GM12878 (cell line): ENCODE results near the gene CTNNA2. TPM values are rescaled to one million over a fixed set of nuclear protein-coding genes. Genes with fewer than 3 reads are reported as not detected.

Experiments used
- ATAC-seq: fragments of 200-7000 bp; cut with Tn5 transposase; 3 replicates; pipeline ENCODE4 v1.9.1; 2020; ENCODE audit warnings: mild to moderate bottlenecking, moderate library complexity
- BruUV-seq: library from RNA; stranded (reverse); fragments of 400-500 nt; replicated peaks from 2 replicates; lab custom pipeline; 2021; lab: Mats Ljungman, UMichigan
- CTCF ChIA-PET: fragments of 300-600 bp; sonication (Branson Sonifier 250); formaldehyde crosslinking; extraction: SDS; loops from one replicate; lab custom pipeline; 2021; ENCODE audit warnings: inconsistent platforms; lab: Yijun Ruan, JAX
- POLR2A ChIA-PET: fragments of 350-600 bp; formaldehyde crosslinking; extraction: SDS; loops from one replicate; lab custom pipeline; 2021; ENCODE audit warnings: inconsistent platforms; lab: Charles Lee
- RAD21 ChIA-PET: fragments of 300-600 bp; sonication (Branson Sonifier 250); formaldehyde crosslinking; loops from one replicate; lab custom pipeline; 2023; ENCODE audit warnings: antibody characterized with exemption; ENCODE audit not compliant: unreplicated experiment; lab: Charles Lee
- SMC1A ChIA-PET: fragments of 300-600 bp; sonication (Branson Sonifier 250); formaldehyde crosslinking; loops from one replicate; lab custom pipeline; 2023; ENCODE audit not compliant: unreplicated experiment, uncharacterized antibody; lab: Charles Lee
- DNase-seq: peaks from one replicate; pipeline ENCODE4 v3.0.0-alpha.2; 2011; ENCODE audit warnings: low read depth, low spot score
- FAIRE-seq: peaks from 3 replicates; lab custom pipeline; 2011; peaks lifted over from hg19 to GRCh38; lab: Jason Lieb, UNC
- H2AFZ ChIP-seq: 2 replicates; pipeline ENCODE4 v1.6.0; 2011; ENCODE audit warnings: low read depth, low read length, control low read depth; ENCODE audit not compliant: control insufficient read depth
- H3K27ac ChIP-seq: 2 replicates; pipeline ENCODE4 v1.5.1; 2011; ENCODE audit warnings: control low read depth; ENCODE audit not compliant: control insufficient read depth, insufficient read depth
- H3K27me3 ChIP-seq, 2 experiments: replicated peaks in 1 of 2; 2 replicates each; pipeline versions ENCODE4 v1.6.0 to v1.6.1; 2011; ENCODE audit warnings: low read length in 1 of 2; ENCODE audit not compliant: control insufficient read depth in 2 of 2, insufficient read depth in 2 of 2
- H3K36me3 ChIP-seq, 2 experiments: 2 replicates each; pipeline ENCODE4 v1.5.1; 2011; ENCODE audit warnings: low read length in 1 of 2; ENCODE audit not compliant: control insufficient read depth in 2 of 2, insufficient read depth in 2 of 2
- H3K4me1 ChIP-seq: 2 replicates; pipeline ENCODE4 v1.6.1; 2011; ENCODE audit warnings: mild to moderate bottlenecking, low read length, moderate library complexity, mixed read lengths; ENCODE audit not compliant: control insufficient read depth, insufficient read depth
- H3K4me2 ChIP-seq: 2 replicates; pipeline ENCODE4 v1.6.0; 2011; ENCODE audit warnings: control low read depth; ENCODE audit not compliant: control insufficient read depth, insufficient read depth
- H3K4me3 ChIP-seq: fragments of 200-600 bp; sonication (generic); 2 replicates; pipeline ENCODE4 v1.5.1; 2016
- H3K79me2 ChIP-seq: 2 replicates; pipeline ENCODE4 v1.6.0; 2011; ENCODE audit warnings: low read length; ENCODE audit not compliant: control insufficient read depth, insufficient read depth
- H3K9ac ChIP-seq: 2 replicates; pipeline ENCODE4 v1.8.0; 2011; ENCODE audit warnings: low read length, control low read depth, mixed read lengths; ENCODE audit not compliant: control insufficient read depth, insufficient read depth
- H3K9me3 ChIP-seq: replicated peaks from 3 replicates; pipeline ENCODE4 v1.5.1; 2011; ENCODE audit warnings: mild to moderate bottlenecking, low read length; ENCODE audit not compliant: control insufficient read depth, insufficient read depth
- H4K20me1 ChIP-seq: 2 replicates; pipeline ENCODE4 v1.6.0; 2011; ENCODE audit not compliant: control insufficient read depth, insufficient read depth
- CTCF ChIP-seq, 3 experiments: IDR thresholded peaks in 2 of 3; conservative IDR thresholded peaks in 1 of 3; 2 replicates each; pipeline ENCODE4 v1.5.1; 2011; ENCODE audit warnings: low read depth in 3 of 3, low read length in 3 of 3, mild to moderate bottlenecking in 3 of 3, control low read depth in 2 of 3, moderate library complexity in 2 of 3, inconsistent platforms in 1 of 3, mixed read lengths in 1 of 3; ENCODE audit not compliant: control insufficient read depth in 2 of 3, insufficient read depth in 1 of 3; ENCODE audit errors: extremely low read depth in 1 of 3
- E4F1 ChIP-seq: fragments of 450-650 bp; IDR thresholded peaks from 2 replicates; pipeline ENCODE4 v1.6.1; 2018; ENCODE audit warnings: borderline replicate concordance, mild to moderate bottlenecking; ENCODE audit not compliant: partially characterized antibody
- EP300 ChIP-seq, 2 experiments: fragments of 150-350 bp in 1 of 2; IDR thresholded peaks; 2 replicates each; pipeline ENCODE4 v1.6.1; 2011 to 2012; ENCODE audit warnings: low read depth in 2 of 2, low read length in 2 of 2, borderline replicate concordance in 1 of 2, improper control_type of control experiment in 1 of 2, inconsistent platforms in 1 of 2; ENCODE audit not compliant: control insufficient read depth in 1 of 2
- MXI1 ChIP-seq: fragments of 150-350 bp; IDR thresholded peaks from 2 replicates; pipeline ENCODE4 v1.6.1; 2011; ENCODE audit warnings: low read depth, mild to moderate bottlenecking, inconsistent platforms, low read length, improper control_type of control experiment
- SUZ12 ChIP-seq: fragments of 200-600 bp; sonication (generic); IDR thresholded peaks from one replicate; pipeline ENCODE4 v1.6.1; 2018; ENCODE audit warnings: antibody characterized with exemption, mild to moderate bottlenecking; ENCODE audit not compliant: unreplicated experiment
- YBX1 ChIP-seq: fragments of 450-650 bp; IDR thresholded peaks from 2 replicates; pipeline ENCODE4 v1.6.1; 2016; ENCODE audit warnings: antibody characterized with exemption
- ZBTB40 ChIP-seq: fragments of 450-650 bp; IDR thresholded peaks from 2 replicates; pipeline ENCODE4 v1.6.1; 2016; ENCODE audit warnings: mild to moderate bottlenecking, moderate library complexity, borderline replicate concordance
- WGBS: methylation state at CpG from one replicate; pipeline ENCODE4 v1.1.6; 2016; ENCODE audit warnings: low lambda C conversion rate; ENCODE audit not compliant: insufficient replicate concordance, insufficient coverage; ENCODE audit errors: missing lambda C conversion rate; 5-methylcytosine and 5-hydroxymethylcytosine counted together
- in situ Hi-C: fragments of 300-500 bp; cut with MboI; formaldehyde crosslinking; loops from 9 replicates; pipeline ENCODE4 v1.14.3; 2018; ENCODE audit warnings: mixed read lengths
- intact Hi-C: fragments of 100-400 bp; cut with micrococcal nuclease; formaldehyde crosslinking; loops from one replicate; pipeline ENCODE4 v1.14.2; 2022; ENCODE audit not compliant: unreplicated experiment
- polyA plus RNA-seq, 11 experiments: library from polyadenylated mRNA; depleted of rRNA in 4 of 11; unstranded in 6 of 11; stranded (reverse) in 5 of 11; fragments of >200 nt; fragmentation: Nextera tagmentation in 4 of 11; fragmentation: Illumina TruSeq in 1 of 11; extraction: Ambion mirVana in 4 of 11; extraction: Trizol in 1 of 11; gene quantifications; 1 replicate in 1 of 11; 2 replicates in 10 of 11; pipeline versions ENCODE4 v1.2.1 to v1.2.3, GENCODE V29; 2011 to 2016; ENCODE audit warnings: inconsistent platforms in 2 of 11, missing spikeins in 2 of 11, low read depth in 1 of 11
- total RNA-seq, 4 experiments: library from RNA; depleted of rRNA in 3 of 4; stranded (reverse); fragments of >200 nt in 3 of 4; fragmentation: Illumina TruSeq in 1 of 4; extraction: Trizol in 1 of 4; gene quantifications; 2 replicates each; pipeline versions ENCODE4 v1.2.1 to v1.2.3, GENCODE V29; 2013 to 2021

Gene CTNNA2
- total and polyA plus RNA-seq, 10 of the 15 experiments (the other 5 are each of a cell fraction or from before 2014, with no cell fraction given), result 2.4 to 36.2 (median 6.6) TPM

GRCh38 chr2:80255918-80256781 is 743.3 kb downstream of the CTNNA2 start:
- no peak overlapping the region for H3K4me3 ChIP-seq
- no peaks in the 10 kb centered on the region for H3K9me3 ChIP-seq
- TF ChIP-seq YBX1 (no peak), MXI1 (no peak), ZBTB40 (no peak), E4F1 (no peak), CTCF (IDR thresholded peaks at IDR 0.05 in 2 of 3, conservative IDR thresholded peaks at IDR 0.05 in 1 of 3; ENCODE audit: control insufficient read depth in 2 of 3, extremely low read depth in 1 of 3, insufficient read depth in 1 of 3, low read depth in 3 of 3, low read length in 3 of 3) (peak; percentile 21 to 28 (median 24); a peak in 3 of 6 replicates), EP300 (IDR thresholded peaks at IDR 0.05; ENCODE audit: borderline replicate concordance in 1 of 2, control insufficient read depth in 1 of 2, low read depth in 2 of 2, low read length in 2 of 2) (no peak), SUZ12 (no peak)
- H3K4me1 ChIP-seq, result no peaks in the 10 kb centered on the region
- ChIA-PET SMC1A (interaction anchor here (0.7 to 1.2 kb wide), 3 partner anchors 10 to 695 kb away, joined by 3 to 6 read pairs (median 4); no protein-coding TSS in a partner anchor), CTCF (interaction anchor here (0.6 to 1.7 kb wide), 8 partner anchors 9 to 421 kb away, joined by 3 to 8 read pairs (median 3); no protein-coding TSS in a partner anchor), RAD21 (interaction anchor here (3.2 kb wide), 1 partner anchor 243 kb away, joined by 17 read pairs; no protein-coding TSS in a partner anchor), POLR2A (no interaction called here)
- H4K20me1 ChIP-seq, result no peaks in the 10 kb centered on the region
- intact Hi-C loops (loop anchor here (10.0 kb wide), 1 partner anchor 239 kb away; no protein-coding TSS in a partner anchor), in situ Hi-C loops (no loop called here)
- H3K79me2 ChIP-seq, result no peaks in the 10 kb centered on the region
- H3K27ac ChIP-seq, result no peak overlapping the region
- FAIRE-seq (no peak), DNase-seq (no peak), ATAC-seq (peak; percentile 41; the same call in 1 of the 3 replicates)
- no peak overlapping the region for H2AFZ ChIP-seq
- no peak overlapping the region for H3K4me2 ChIP-seq
- H3K36me3 ChIP-seq, result no peaks in the 10 kb centered on the region
- H3K9ac ChIP-seq, result no peak overlapping the region
- BruUV-seq, result no TSS peak
- 23% methylated on average over 9 of the region's 9 CpGs for WGBS
- H3K27me3 ChIP-seq, result peaks cover 0 to 1% of the 10 kb centered on the region in 2 experiments; a peak in 2 of 4 replicates
